HCT116 (cell line): ENCODE results near the gene IZUMO4. TPM values are rescaled to one million over a fixed set of nuclear protein-coding genes. Genes with fewer than 3 reads are reported as not detected.
"Not testable (repeated sequence)": the region's sequence is repeated elsewhere in the genome, so short reads cannot be mapped to it uniquely, and the experiment has no call there.

Source experiments
- ATAC-seq: fragments of 200-7000 bp; cut with Tn5 transposase; 2 replicates; pipeline ENCODE4 v1.9.1; 2020; ENCODE audit warnings: mild to moderate bottlenecking, moderate library complexity
- BruUV-seq: library from RNA; stranded (reverse); fragments of 400-500 nt; replicated peaks from 2 replicates; lab custom pipeline; 2021; lab: Mats Ljungman, UMichigan
- CTCF ChIA-PET: fragments of 300-600 bp; sonication (Branson Sonifier 250); formaldehyde crosslinking; loops from one replicate; lab custom pipeline; 2021; ENCODE audit warnings: antibody characterized with exemption; lab: Charles Lee
- POLR2A ChIA-PET: fragments of 300-600, 350-600 bp; sonication (Branson Sonifier 250); formaldehyde crosslinking; loops from one replicate; lab custom pipeline; 2021; ENCODE audit warnings: antibody characterized with exemption; lab: Charles Lee
- RAD21 ChIA-PET, 2 experiments: fragments of 300-600 bp; sonication (Branson Sonifier 250); formaldehyde crosslinking; loops; one replicate each; lab custom pipeline; 2023; ENCODE audit warnings: low total read pairs in 2 of 2; ENCODE audit not compliant: uncharacterized antibody in 2 of 2, unreplicated experiment in 2 of 2, low non-redundant PET in 1 of 2; lab: Charles Lee
- DNase-seq: peaks from one replicate; pipeline ENCODE4 v3.0.0-alpha.2; 2010; ENCODE audit warnings: low read depth, low spot score
- H2AFZ ChIP-seq: fragments of 200-600 bp; shearing (Covaris generic), sonication (generic); 2 replicates; pipeline ENCODE4 v1.6.1; 2017; ENCODE audit warnings: low read depth, mixed run types, mixed read lengths, antibody characterized with exemption, low read length; ENCODE audit not compliant: poor library complexity, severe bottlenecking
- H3K27ac ChIP-seq: 2 replicates; pipeline ENCODE4 v1.5.1; 2012; ENCODE audit warnings: low read depth, low read length
- H3K27me3 ChIP-seq: fragments of 200-600 bp; sonication (generic); 2 replicates; pipeline ENCODE4 v1.6.1; 2016; ENCODE audit warnings: mixed run types, low read length, mixed read lengths; ENCODE audit not compliant: insufficient read depth
- H3K36me3 ChIP-seq, 2 experiments: fragments of 200-500 bp in 1 of 2; fragments of 200-600 bp in 1 of 2; sonication (Bioruptor generic) in 1 of 2; sonication (generic) in 1 of 2; 2 replicates each; pipeline versions ENCODE4 v1.5.1 to v1.6.1; 2014 to 2016; ENCODE audit warnings: low read length in 2 of 2, inconsistent platforms in 1 of 2, mixed read lengths in 1 of 2, mixed run types in 1 of 2; ENCODE audit not compliant: insufficient read depth in 2 of 2, control insufficient read depth in 1 of 2
- H3K4me1 ChIP-seq, 2 experiments: fragments of 200-600 bp in 1 of 2; sonication (generic) in 1 of 2; 2 replicates each; pipeline versions ENCODE4 v1.5.1 to v1.6.1; 2012 to 2017; ENCODE audit warnings: low read length in 2 of 2, inconsistent platforms in 1 of 2, mild to moderate bottlenecking in 1 of 2, mixed read lengths in 1 of 2, mixed run types in 1 of 2, moderate library complexity in 1 of 2; ENCODE audit not compliant: insufficient read depth in 2 of 2, control insufficient read depth in 1 of 2
- H3K4me2 ChIP-seq: fragments of 200-600 bp; sonication (generic); 2 replicates; pipeline ENCODE4 v1.6.1; 2017; ENCODE audit warnings: mixed run types, low read length, mixed read lengths
- H3K4me3 ChIP-seq, 2 experiments: fragments of 200-600 bp in 1 of 2; sonication (generic) in 1 of 2; replicated peaks in 1 of 2; 2 replicates each; pipeline ENCODE4 v1.5.1; 2011 to 2016; ENCODE audit warnings: low read length in 2 of 2, control low read depth in 1 of 2, low read depth in 1 of 2, mild to moderate bottlenecking in 1 of 2, mixed read lengths in 1 of 2, mixed run types in 1 of 2
- H3K79me2 ChIP-seq: fragments of 200-600 bp; sonication (generic); 2 replicates; pipeline ENCODE4 v1.6.1; 2017; ENCODE audit warnings: mild to moderate bottlenecking, mixed run types, low read length, moderate library complexity, mixed read lengths; ENCODE audit not compliant: insufficient read depth
- H3K9ac ChIP-seq: fragments of 200-600 bp; sonication (generic); 2 replicates; pipeline ENCODE4 v1.6.1; 2016; ENCODE audit warnings: low read length, mixed read lengths
- H3K9me2 ChIP-seq: fragments of 200-600 bp; sonication (generic), shearing (Covaris generic); 2 replicates; pipeline ENCODE4 v1.6.1; 2017; ENCODE audit warnings: mixed run types, mild to moderate bottlenecking, moderate library complexity; ENCODE audit not compliant: insufficient read depth
- H3K9me3 ChIP-seq, 2 experiments: fragments of 200-500 bp in 1 of 2; fragments of 200-600 bp in 1 of 2; sonication (Bioruptor generic) in 1 of 2; sonication (generic) in 1 of 2; 2 replicates each; pipeline ENCODE4 v1.6.1; 2014 to 2017; ENCODE audit warnings: low read length in 2 of 2, mixed read lengths in 2 of 2, inconsistent platforms in 1 of 2, low read depth in 1 of 2, mild to moderate bottlenecking in 1 of 2, mixed run types in 1 of 2, moderate library complexity in 1 of 2; ENCODE audit not compliant: control insufficient read depth in 1 of 2, insufficient read depth in 1 of 2
- H4K20me1 ChIP-seq: fragments of 200-600 bp; sonication (generic), shearing (Covaris generic); 2 replicates; pipeline ENCODE4 v1.6.1; 2017; ENCODE audit warnings: mixed run types, mild to moderate bottlenecking, moderate library complexity; ENCODE audit not compliant: insufficient read depth
- CEBPB ChIP-seq: IDR thresholded peaks from 2 replicates; pipeline ENCODE4 v1.6.1; 2012; ENCODE audit warnings: low read depth
- ELF1 ChIP-seq: IDR thresholded peaks from 2 replicates; pipeline ENCODE4 v1.6.1; 2012; ENCODE audit warnings: low read depth, borderline replicate concordance
- EZH2 ChIP-seq: fragments of 200-600 bp; sonication (generic); IDR thresholded peaks from 2 replicates; pipeline ENCODE4 v1.6.1; 2017; ENCODE audit warnings: antibody characterized with exemption, mixed run types
- JUND ChIP-seq: IDR thresholded peaks from 2 replicates; pipeline ENCODE4 v1.6.1; 2012
- MAX ChIP-seq: IDR thresholded peaks from 2 replicates; pipeline ENCODE4 v1.6.1; 2012
- POLR2A ChIP-seq: IDR thresholded peaks from 2 replicates; pipeline ENCODE4 v1.7.0; 2011; ENCODE audit warnings: borderline replicate concordance; ENCODE audit not compliant: insufficient read depth, insufficient read length; ENCODE audit errors: extremely low read depth
- POLR2AphosphoS5 ChIP-seq: IDR thresholded peaks from 2 replicates; pipeline ENCODE4 v1.6.1; 2011; ENCODE audit warnings: mild to moderate bottlenecking, low read depth, low read length, moderate library complexity
- RAD21 ChIP-seq: IDR thresholded peaks from 2 replicates; pipeline ENCODE4 v1.6.1; 2012; ENCODE audit warnings: low read depth, mild to moderate bottlenecking
- SIN3A ChIP-seq: IDR thresholded peaks from 2 replicates; pipeline ENCODE4 v1.6.1; 2012; ENCODE audit warnings: low read depth
- SP1 ChIP-seq: IDR thresholded peaks from 2 replicates; pipeline ENCODE4 v1.6.1; 2012; ENCODE audit warnings: low read depth
- TCF7L2 ChIP-seq: IDR thresholded peaks from 2 replicates; pipeline ENCODE4 v1.7.0; 2011; ENCODE audit warnings: borderline replicate concordance, inconsistent platforms; ENCODE audit not compliant: insufficient read depth, insufficient read length; ENCODE audit errors: extremely low read depth
- YY1 ChIP-seq: IDR thresholded peaks from 2 replicates; pipeline ENCODE4 v1.6.1; 2011; ENCODE audit warnings: low read length, low read depth, moderate library complexity, mild to moderate bottlenecking; ENCODE audit not compliant: insufficient replicate concordance; ENCODE audit errors: extremely low read depth
- ZNF274 ChIP-seq: fragments of 200-500 bp; sonication (Bioruptor generic); IDR thresholded peaks from 2 replicates; pipeline ENCODE4 v1.6.1; 2014; ENCODE audit warnings: mild to moderate bottlenecking, low read depth, low read length, inconsistent platforms
- intact Hi-C: fragments of 100-400 bp; cut with micrococcal nuclease; formaldehyde crosslinking; loops from 2 replicates; pipeline ENCODE4 v1.10.0; 2022
- total RNA-seq: library from RNA; stranded (reverse); gene quantifications from one replicate; pipeline ENCODE4 v1.2.1, GENCODE V29; 2021; ENCODE audit not compliant: unreplicated experiment

The IZUMO4 gene
- total RNA-seq, 1 experiment from 2014 or later, result 6.1 TPM

GRCh38 chr19:2084993-2085720, 11.6 kb upstream of the IZUMO4 start:
- POLR2A ChIA-PET, result no interaction called here
- CTCF ChIA-PET, result no interaction called here
- no peak overlapping the region for H3K9ac ChIP-seq

GRCh38 chr19:2086695-2087620, 9.8 kb upstream of the IZUMO4 start:
- TF ChIP-seq MAX (peak; percentile 92), YY1 (peak; percentile 15), CEBPB (peak; percentile 100), SIN3A (peak; percentile 95; the same call in 1 of the 2 replicates), JUND (peak; percentile 86), POLR2AphosphoS5 (peak; percentile 53; the same call in 1 of the 2 replicates), SP1 (peak; percentile 94)
- Histone ChIP-seq H3K9ac (peak overlapping the region; percentile 37), H3K79me2 (peaks cover 11% of the 10 kb centered on the region), H3K4me1 (peaks cover 36 to 58% of the 10 kb centered on the region in 2 experiments), H3K4me2 (peak overlapping the region; percentile 52), H3K27ac (peak overlapping the region; percentile 67)
- DNase-seq, result peak; percentile 31
- BruUV-seq, H3K36me3 ChIP-seq, H3K27me3 ChIP-seq, RAD21 ChIA-PET, intact Hi-C loops, H4K20me1 ChIP-seq, CTCF ChIA-PET, POLR2A ChIA-PET, H3K9me3 ChIP-seq, H3K4me3 ChIP-seq, H3K9me2 ChIP-seq, H2AFZ ChIP-seq: not testable (repeated sequence)
- ATAC-seq, result peak; percentile 67

More at GRCh38 chr19:2084993-2085720, 11.6 kb upstream of the IZUMO4 start:
- Histone ChIP-seq H3K4me2 (no peak overlapping the region), H3K27ac (peak overlapping the region; percentile 34; the same call in 1 of the 2 replicates), H3K4me3 (no peak overlapping the region), H3K9me2 (no peaks in the 10 kb centered on the region), H3K36me3 (no peaks in the 10 kb centered on the region; a peak in 1 of 4 replicates)
- BruUV-seq, result no TSS peak
- RAD21 ChIA-PET, result no interaction called here
- ATAC-seq (no peak), DNase-seq (no peak)
- TF ChIP-seq ELF1 (no peak), EZH2 (no peak), ZNF274 (no peak), POLR2A (no peak), TCF7L2 (no peak), SIN3A (no peak), RAD21 (no peak), CEBPB (no peak)
- TF ChIP-seq, all 23 proteins: peak for 0
- intact Hi-C loops, result no loop called here
- no peaks in the 10 kb centered on the region for H3K9me3 ChIP-seq
- no peaks in the 10 kb centered on the region for H3K27me3 ChIP-seq
- peaks cover 10% of the 10 kb centered on the region; the same call in 1 of the 2 replicates for H3K79me2 ChIP-seq
- H2AFZ ChIP-seq, result no peak overlapping the region
- H3K4me1 ChIP-seq, result peaks cover 35 to 56% of the 10 kb centered on the region in 2 experiments
- H4K20me1 ChIP-seq, result no peaks in the 10 kb centered on the region
